Measurements from ENCODE around the gene CMYA5. TPM values are rescaled to one million over a fixed set of nuclear protein-coding genes. Genes with fewer than 3 reads are reported as not detected.

The CMYA5 gene
- polyA plus RNA-seq, 1 donor = 26.4 TPM

DNA sequence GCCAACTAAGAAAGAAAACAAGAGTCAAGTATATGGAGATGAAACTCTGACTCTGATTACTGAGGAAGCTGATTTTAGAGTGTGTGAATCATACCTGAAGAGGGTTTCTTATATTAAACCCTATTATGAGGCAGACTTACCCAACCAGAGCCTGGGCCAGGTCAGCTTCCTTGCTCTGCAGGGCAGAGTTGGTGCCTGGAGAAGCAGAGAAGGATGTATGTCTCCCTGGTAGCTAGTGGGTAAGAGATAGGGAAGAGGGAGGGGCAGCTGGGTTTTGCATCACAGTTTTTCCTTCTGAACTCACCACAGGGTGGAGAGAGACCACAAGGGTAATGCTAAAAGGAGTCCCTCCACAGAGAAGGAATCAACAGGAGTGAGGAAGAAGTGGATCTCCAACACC is 104.1 kb downstream of the CMYA5 start:
- no peak for DNase-seq

DNA sequence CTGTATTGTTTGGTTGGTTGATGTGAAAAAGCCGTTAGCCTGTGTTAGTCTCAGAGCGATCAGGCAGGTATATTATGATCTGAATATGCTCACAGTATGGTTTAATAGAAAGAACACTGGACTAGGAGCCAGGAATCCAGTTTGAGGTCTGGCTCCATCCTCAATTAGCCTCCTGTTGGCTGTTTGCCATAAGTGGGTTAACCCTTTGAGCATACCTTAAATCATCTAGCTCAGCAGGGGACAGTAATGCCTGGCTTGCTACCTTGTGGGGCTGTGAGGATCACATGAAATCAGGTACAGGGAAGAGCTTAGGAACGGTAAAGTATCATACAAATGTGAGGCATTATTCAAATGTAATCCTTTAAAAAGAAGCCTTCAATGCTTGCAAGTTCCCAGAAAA is 104.7 kb downstream of the CMYA5 start:
- no peak for DNase-seq

DNA sequence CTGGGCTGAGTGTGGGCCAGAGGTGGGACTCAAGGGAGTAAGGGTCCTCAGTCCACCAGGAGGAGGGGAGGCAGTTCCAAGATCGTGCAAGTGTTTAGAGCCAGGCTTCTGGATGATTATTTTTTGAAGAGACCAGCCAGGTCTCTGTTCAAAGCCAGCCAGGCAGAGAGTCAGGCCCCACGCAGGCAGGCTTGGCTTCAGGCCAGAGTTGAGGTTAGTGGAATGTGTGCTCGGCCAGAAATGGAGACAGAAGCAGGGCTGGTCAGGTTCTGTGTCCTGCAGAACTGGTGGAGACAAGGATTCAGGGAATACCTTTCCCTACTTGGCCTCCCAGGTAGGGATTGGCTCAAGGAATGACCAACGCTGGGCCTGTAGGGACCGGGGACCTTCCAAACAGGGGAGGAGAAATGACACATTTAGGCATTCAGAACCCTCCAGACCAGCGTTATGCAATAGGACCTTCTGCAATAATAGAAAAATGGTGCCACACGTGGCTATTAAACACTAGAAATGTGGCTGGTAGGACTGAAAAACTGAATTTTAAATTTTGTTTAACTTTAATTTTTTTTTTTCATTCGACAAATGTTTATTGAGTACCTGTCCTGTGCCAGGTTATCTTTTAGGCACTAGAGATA is 106.2 kb downstream of the CMYA5 start:
- no peak for DNase-seq

DNA sequence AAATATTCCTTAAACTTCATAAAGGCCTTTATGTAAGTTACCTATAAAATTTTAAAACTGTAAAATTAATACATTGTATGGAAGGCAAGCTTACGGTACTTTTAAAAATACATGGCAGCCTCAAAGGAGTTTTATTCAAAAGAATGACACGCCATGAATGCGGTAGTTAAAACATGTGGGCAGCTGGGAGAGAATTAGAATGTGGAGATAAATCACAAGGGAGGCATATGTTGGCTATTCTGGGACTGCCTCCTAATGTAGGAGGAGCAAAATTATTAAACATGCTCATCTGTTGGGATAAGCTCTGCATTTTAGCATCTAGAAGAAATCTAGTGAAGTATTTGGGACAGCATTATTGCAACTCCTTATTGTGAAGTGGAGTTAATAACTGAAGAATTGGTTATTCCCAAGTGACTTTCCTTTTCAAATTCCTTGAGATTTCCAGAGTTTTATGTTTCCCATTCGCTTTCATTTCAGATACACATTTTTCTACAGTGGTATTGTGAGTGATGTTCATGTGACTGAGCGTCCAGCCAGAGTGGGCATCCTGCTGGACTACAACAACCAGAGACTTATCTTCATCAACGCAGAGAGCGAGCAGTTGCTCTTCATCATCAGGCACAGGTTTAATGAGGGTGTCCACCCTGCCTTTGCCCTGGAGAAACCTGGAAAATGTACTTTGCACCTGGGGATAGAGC is 109.4 kb downstream of the CMYA5 start:
- no peak for DNase-seq

DNA sequence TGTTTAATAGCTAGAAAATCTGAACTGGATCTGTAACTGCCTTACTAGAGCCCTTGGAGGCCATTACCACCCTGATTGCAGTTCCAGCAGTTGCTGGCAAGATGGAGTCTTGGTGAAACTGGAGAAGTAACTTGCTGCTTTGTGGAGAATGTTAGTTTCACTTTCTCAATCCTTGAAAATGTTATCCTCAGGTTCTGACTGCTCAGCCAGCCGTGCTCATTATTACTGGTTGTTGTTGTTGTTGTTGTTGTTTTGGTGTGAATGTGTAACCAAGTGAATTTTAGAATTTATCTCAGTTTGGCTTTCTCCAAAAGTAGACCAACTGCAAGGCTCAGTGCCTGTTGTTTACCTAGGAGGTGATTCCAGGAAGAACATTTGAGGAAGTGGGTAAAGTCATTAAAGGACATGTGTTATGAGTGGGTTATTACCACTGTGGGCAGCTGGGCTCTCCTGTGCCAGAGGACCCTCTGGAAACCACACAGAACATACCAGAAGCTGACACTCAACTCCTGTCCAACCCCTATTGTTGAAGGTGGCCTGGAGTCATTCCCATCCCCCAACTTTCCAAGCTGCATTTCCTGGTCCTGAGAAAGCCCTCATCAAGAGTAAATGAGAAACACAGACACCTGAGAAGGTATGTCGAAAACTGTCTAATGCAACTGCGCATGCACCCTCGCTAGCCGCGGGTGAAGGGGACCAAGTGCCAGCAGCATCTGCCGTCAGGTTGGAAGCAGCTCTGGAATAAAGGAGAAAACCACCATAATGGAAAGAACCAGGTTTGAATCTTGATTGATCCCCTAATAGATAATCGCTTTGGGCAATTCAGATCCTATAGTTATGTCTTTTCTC is 111.6 kb downstream of the CMYA5 start:
- DNase-seq = no peak

DNA sequence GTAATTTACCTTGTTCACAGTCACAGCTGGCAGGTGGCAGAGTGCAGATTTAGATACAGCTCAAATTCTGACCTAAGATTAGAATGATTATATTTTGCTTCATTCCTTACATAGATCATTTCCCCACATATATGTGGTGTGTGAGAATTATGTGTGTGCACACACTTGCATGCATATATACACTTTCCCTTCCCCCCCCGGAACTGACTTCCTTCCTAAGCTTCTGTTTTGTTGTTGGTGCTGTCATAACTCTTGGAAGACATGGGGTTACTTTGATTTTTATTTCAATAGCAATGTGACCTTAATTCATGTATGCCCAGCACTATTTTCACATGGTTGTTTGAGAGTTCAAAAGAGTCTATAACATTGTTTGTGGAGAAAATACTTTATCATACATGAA is 112.8 kb downstream of the CMYA5 start:
- DNase-seq = no peak

DNA sequence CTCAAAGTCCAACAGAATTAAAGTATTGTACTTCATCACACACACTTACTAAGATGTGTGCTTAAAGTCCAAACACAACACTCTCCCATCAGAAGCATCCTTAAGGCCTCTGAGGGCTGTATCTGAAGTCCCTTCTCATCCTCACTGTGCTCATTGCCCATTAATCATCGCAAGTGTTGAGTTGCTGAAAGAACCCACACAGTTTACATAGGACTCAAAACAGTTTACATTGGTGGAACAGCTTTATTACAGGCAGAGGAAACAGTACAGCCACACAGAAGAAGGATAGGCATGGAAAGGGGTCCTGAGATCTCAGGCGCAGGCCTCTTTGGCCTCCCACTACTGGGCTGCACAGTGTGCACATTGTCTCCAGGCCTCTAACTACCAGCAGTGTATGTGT is 113.4 kb downstream of the CMYA5 start:
- DNase-seq = no peak

DNA sequence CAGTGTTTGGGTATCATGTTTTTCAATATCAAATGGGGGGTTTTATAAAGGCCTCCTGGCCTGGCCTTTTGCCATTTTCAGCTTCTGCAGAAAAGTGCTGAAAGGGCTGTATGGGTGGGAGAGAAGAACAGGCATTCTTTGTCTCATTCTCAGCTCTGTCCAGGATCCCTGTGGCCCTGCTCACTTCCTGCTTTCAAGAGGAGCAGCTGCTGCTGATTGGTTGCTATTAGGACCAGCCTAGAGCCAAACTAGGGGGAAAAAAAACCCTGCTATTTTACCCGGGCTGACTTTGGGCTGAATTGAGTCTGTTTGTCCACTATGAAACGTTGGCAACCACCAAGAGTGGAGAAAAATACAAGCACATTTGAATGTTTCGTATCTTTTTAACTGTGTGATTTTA is 117.1 kb downstream of the CMYA5 start:
- no peak for DNase-seq

DNA sequence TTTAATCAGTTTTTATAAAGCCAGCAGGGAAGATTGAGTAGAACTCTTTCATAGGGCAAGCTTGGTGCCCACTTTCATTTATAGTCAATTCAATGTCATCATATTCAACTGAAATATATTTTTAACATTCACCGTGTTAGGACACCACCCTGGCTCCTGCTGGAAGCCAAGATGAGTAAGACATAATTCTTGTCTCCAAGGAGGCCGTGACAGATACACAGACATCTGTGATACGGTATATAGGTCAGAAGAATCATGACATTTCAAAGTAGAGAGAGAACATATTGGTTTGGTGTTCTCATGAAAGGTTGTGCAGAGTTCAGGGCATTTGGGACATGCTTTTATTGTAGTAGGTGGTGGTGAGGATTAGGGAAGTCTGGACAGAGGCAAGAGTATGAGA is 120.1 kb downstream of the CMYA5 start:
- DNase-seq = no peak

DNA sequence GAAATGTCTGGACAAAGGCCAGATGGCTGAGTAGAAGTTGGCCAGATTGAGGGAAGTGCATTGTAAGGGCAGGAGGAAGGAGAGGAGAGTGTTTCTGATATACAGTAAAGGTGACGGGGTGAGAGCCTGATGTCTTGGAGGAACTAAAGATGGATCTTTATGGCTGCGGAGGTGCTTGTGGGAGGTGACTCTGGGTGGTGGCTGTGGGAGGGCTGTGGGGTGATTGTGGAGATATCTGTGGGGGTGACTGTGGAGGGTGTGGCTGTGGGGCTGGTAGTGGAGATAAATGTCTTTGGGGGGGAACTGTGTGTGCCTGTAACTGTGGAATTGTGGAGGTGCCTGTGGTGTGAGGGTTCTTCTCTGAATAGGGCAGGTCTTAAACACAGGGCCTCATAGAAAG is 121.4 kb downstream of the CMYA5 start:
- DNase-seq = no peak

DNA sequence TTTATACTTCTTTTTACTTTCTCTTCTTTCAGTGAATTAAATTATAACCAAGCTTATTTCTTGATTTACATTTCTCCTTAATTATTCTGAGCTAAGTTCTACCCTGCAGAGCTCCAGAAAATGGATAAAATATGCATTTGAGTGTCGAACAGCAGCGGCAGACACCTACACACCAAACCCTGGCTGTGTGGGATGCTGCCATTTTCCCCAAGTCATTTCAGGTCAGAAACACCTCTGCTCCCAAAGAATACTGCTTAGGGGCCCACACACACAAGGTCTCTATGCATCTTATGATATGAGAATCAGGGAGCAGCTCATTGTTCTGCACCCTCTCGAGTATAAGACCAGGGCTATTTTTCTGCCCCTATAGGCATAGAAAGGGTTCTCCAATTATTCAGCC is 122.3 kb downstream of the CMYA5 start:
- DNase-seq = no peak

DNA sequence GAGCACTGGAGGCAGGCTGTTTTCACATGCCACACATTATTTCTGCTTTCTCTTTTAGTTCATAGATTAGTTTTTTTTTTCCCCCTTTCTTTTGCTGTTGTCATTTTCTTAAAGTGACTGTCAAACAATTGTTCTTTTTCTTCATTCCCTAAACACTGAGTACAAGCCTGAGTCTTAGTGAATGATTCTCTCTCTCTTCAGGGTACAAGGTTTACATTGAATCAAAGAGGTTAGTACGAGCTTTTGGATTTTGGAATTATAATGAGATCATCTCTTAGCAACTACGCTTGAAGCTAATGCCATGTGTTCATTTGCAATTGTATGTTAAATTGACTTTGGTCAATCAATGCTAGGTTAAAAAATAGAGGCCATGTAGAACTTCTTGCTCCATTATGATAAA is 125.1 kb downstream of the CMYA5 start:
- DNase-seq = no peak

DNA sequence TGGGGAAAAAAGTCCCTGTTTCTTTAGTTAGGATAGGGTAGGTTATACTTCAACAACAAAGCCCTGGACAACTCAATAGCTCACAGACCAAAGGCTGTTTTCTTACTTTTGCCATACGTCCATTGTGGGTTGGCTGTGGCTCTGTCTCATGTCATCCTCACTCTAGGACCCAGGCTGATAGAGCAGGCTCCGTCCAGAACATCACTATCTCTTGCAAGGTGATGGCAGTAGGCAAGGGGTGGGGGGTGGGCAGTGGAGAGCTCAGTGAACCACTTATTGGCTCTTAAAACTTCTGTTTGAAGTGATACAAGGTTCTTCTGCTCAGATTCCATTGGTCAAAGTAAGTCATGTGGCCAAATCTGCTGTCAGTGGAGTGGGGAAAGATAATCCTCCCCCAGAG is 126.4 kb downstream of the CMYA5 start:
- no peak for DNase-seq

DNA sequence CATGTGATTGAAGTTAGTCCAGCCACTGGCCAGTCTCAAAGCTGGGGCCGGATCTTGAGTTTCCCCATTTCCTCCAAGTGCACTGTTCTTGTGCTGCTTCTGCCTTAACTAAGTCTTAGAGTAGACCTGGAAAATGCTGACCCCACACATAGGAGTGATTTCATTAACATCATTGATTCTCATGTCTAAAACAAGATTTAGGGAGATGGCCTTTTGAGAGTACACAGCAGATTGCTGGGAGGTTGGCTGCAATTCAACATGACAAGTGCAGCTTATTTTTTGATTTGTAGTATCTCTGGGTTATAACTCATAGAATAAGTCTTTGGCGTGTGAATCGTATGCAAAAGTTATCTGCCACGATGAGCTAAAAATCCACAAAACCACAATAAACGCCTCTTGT is 131.0 kb downstream of the CMYA5 start:
- no peak for DNase-seq

DNA sequence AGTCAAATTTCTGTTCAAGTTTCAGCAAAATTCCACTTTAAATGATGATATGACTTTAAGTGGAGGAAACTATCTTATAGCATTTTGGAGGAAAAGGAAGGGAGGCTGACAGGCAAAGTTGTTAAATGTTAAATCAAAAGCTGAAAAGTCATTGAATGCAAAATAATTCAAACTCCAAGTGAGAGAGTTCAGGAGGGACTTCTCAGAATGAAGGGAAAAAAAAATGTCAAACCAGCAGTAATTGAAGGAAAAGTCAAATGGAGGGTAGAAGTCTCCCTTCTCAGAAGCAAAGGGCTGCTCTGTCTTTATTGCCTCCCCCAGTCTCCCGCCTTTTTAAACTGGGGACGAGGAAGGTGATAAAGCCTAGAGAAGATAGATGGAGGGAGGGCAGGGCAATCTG is 134.8 kb downstream of the CMYA5 start:
- DNase-seq = no peak

DNA sequence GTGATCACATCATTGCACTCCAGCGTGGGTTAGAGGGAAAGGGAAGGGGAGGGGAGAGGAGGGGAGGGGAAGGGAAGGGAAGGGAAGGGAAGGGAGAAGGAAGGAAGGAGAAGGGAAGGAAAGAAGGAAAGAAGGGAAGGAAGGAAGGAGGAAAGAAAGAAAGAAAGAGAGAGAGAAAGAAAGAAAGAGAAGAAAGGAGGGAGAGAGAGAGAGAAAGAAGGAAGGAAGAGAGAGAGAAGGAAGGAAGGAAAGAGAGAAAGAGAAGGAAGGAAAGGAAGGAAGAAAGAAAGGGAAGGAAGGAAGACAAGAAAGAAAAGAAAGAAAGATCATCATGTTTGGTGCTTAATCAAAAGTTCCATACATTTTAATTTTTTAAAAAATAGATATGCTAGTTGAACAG is 136.2 kb downstream of the CMYA5 start:
- DNase-seq = no peak

DNA sequence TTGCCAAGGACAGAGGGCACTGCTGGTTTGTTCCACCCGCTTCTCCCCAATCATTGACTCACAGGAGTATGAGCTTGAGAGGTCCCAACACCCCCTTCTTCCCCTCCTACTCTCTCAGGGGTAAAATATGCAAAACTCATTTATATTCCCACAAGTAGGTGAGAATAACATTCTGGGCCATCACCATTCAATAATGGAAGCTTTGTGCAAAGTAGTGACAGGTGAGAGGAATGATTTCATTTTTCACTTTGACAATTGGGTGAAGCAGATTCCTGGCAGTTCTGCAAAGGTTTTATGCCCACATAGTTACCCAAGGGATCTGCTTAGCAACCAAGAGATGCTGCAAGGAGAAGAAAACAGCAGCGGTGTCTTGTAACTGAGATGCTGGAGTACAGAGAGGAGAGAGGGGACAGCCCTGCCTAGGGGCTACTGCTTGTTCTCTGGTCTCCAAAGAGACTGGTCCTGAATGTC is 137.6 kb downstream of the CMYA5 start:
- no peak for DNase-seq

DNA sequence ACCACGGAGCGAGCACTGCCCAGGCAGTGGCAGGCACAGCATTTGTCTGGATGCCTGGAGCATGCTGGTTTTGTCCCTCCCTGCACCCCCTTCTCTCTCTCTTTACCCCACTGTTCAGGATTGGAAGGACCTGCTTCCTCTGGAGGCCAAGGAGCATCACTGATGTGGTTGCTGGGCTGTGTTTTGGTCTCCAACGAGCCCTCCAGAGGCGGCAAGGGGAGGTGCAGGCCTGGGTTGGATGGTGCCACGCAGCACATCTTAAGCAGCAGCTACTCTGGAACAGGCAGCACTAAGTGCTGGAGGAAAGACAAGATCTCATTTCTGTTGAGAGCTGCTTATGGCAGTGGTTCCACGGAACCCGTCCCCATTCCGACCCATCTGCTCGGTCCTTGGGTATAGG is 139.6 kb downstream of the CMYA5 start:
- no peak for DNase-seq

DNA sequence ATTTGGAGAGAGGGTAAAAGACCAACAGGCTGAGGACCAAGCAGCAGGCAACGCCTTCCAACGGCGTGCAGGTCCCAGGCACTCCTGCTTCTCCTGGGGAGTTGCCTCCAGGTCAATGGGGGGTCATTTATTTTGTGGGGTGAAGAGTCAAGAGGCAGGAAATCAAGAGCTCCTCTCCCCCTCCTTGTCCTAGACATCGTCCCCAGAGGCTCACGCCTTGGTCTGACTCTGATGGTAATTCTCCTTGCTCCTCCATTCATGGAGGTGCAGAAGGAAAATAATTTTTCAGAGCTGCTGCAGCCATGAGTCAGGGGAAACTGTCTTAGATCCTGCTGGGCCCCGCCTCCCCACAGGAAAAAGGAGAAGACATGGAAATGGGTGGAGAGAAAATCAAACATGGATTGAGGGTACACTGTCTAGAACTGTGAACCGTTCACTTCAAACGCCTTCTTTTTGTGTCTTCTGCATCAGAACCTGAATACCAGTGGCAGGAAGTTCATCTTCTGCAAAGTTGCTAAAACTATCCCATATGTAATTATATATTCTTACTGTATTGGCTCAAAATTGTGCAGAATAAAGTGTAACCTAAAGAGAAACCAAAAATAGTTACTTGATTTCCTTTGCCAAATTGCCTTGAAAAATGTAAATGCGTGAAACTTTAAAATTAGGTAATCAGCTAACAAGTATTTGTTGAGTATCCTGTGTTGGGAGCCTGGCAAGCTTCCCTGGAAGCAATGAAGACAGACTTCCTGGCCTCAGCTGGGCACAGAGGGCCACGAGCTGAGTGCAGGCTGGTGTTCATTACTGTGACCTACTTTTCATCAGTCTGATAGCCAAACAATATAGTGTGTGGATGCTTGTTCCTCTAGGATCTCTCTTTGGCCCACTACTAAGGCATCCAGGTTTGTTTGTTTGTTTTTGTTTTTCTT is 142.0 kb downstream of the CMYA5 start:
- no peak for DNase-seq

DNA sequence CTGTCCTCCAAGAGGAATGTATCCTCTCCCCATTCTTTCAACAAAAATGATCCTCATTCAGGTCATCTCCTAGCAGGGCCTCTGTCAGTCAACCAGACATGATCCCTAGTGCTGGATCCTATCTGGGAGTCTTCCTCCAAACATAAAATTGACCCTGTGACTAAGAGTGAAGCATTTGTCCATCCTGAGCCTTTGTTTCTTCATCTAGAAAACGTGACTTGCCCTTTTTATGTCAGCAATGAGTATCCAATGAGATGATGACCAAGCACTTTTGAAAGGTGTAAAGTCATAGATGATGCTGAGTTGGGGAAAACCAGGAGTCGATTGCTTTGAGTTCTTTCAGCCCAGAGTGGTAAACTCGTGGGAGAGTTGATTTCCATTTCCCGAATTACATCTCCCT is 143.3 kb downstream of the CMYA5 start:
- DNase-seq = no peak

DNA sequence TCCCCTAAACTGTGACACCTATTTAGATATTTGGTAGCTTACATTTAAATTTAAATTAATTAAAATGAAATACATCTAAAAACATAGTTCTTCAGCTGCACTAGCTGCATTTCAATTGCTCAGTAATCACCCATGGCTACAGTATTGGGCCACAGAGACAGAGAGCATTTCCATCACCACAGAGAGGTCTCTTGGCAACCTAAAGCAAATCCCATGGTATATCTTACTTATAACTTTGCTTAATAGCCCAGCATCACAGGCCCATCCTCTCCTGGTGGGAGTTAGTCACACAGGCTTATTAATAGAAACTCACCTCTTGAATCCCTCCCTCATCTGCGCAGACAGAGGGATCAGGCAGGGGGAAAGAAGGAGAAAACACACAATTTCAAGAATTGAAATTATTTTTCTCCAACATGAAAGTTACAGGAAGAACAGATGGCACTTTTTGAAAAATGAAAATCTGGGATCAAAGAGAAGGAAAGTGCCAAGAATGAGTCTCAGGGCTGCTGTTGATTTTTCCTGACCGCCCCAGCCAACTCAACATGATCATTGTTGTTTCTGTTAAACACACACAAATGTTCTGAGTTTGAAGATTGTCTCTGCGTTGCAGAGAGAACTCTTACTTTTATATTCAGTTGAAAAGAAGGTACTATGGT is 144.6 kb downstream of the CMYA5 start:
- DNase-seq = no peak
